DMS53 treated with DMSO at 0.1 percent for 48 hours (cell line): ENCODE measurements around the gene PRIMPOL.
"Not testable (repeated sequence)": the region's sequence is repeated elsewhere in the genome, so short reads cannot be mapped to it uniquely, and the experiment has no call there.

Experiments
- DNase-seq: peaks from one replicate; lab custom pipeline; 2025; ENCODE audit not compliant: unreplicated experiment; lab: John Stamatoyannopoulos, UW

The PRIMPOL gene

GRCh38 chr4:184702114-184702513 lies 52.6 kb downstream of the PRIMPOL start:
- no peak for DNase-seq

GRCh38 chr4:184705692-184706091 lies 56.2 kb downstream of the PRIMPOL start:
- DNase-seq = no peak

- DNase-seq = no peak
Measured at GRCh38 chr4:184706453-184706852, 56.9 kb downstream of the PRIMPOL start.

GRCh38 chr4:184712322-184712721 lies 62.8 kb downstream of the PRIMPOL start:
- no peak for DNase-seq

- no peak for DNase-seq
Measured at GRCh38 chr4:184713887-184714286, 64.3 kb downstream of the PRIMPOL start.

GRCh38 chr4:184715526-184715925 lies 66.0 kb downstream of the PRIMPOL start:
- DNase-seq = no peak

GRCh38 chr4:184719407-184719806 lies 69.9 kb downstream of the PRIMPOL start:
- no peak for DNase-seq

GRCh38 chr4:184721254-184721653 lies 71.7 kb downstream of the PRIMPOL start:
- DNase-seq = no peak

- no peak for DNase-seq
Measured at GRCh38 chr4:184722798-184723197, 73.3 kb downstream of the PRIMPOL start.

- DNase-seq = no peak
Measured at GRCh38 chr4:184727430-184727829, 77.9 kb downstream of the PRIMPOL start.

GRCh38 chr4:184728858-184729257 lies 79.3 kb downstream of the PRIMPOL start:
- DNase-seq = no peak

GRCh38 chr4:184729946-184730345 lies 80.4 kb downstream of the PRIMPOL start:
- DNase-seq = no peak

GRCh38 chr4:184731056-184731455 lies 81.5 kb downstream of the PRIMPOL start:
- no peak for DNase-seq

- DNase-seq = no peak
Measured at GRCh38 chr4:184732126-184732525, 82.6 kb downstream of the PRIMPOL start.

GRCh38 chr4:184733654-184734524 lies 84.4 kb downstream of the PRIMPOL start, which contains the start of gene CENPU:
Gene CENPU, minus strand, starts transcription at chr4:184734096. Its CDS starts 34 bp downstream, at chr4:184734062.
- peak; percentile 91 for DNase-seq

- DNase-seq = no peak
Measured at GRCh38 chr4:184734758-184735157, 85.2 kb downstream of the PRIMPOL start.

GRCh38 chr4:184739575-184739974 lies 90.0 kb downstream of the PRIMPOL start:
- DNase-seq = not testable (repeated sequence)

GRCh38 chr4:184740980-184741391 lies 91.4 kb downstream of the PRIMPOL start:
- DNase-seq = no peak

GRCh38 chr4:184741651-184742050 lies 92.1 kb downstream of the PRIMPOL start:
- DNase-seq = not testable (repeated sequence)

- DNase-seq = no peak
Measured at GRCh38 chr4:184743650-184744049, 94.1 kb downstream of the PRIMPOL start.

GRCh38 chr4:184744236-184744635 lies 94.7 kb downstream of the PRIMPOL start:
- DNase-seq = no peak
